ENCODE data around the gene KDM2B. TPM values are rescaled to one million over a fixed set of nuclear protein-coding genes. Genes with fewer than 3 reads are reported as not detected.

The KDM2B gene
- total RNA-seq, 4 donors from 2014 or later = 14.8 to 27.0 (median 16.7) TPM

GRCh38 chr12:121383601-121384021 is 197.2 kb downstream of the KDM2B start:
- DNase-seq (ENCODE audit: low spot score) (no peak), ATAC-seq (ENCODE audit: low FRiP score) (no peak)
- TF ChIP-seq CTCF (IDR thresholded peaks at IDR 0.05) = no peak

GRCh38 chr12:121379945-121380344 is 200.9 kb downstream of the KDM2B start:
- ATAC-seq (ENCODE audit: low FRiP score) = no peak
- TF ChIP-seq CTCF (IDR thresholded peaks at IDR 0.05) = no peak
- no peak for DNase-seq (ENCODE audit: low spot score)

Small RNA genes within 50 kb of the gene (small RNA-seq; reads per million reads assigned to genes)
- gene RNU6-1004P = not detected

Other genes starting within 250 kb of the KDM2B start
- 100 to 1,000 TPM in 2 of 4 donors, 10 to 100 TPM in 2; 88.2 to 154 (median 101) TPM for gene ANAPC5, start 228.6 kb downstream of the KDM2B start, total RNA-seq
- 10 to 100 TPM; 29.5 to 56.6 (median 35.5) TPM for gene RNF34, start 180.9 kb downstream of the KDM2B start, total RNA-seq
- gene ORAI1, start 45.5 kb upstream of the KDM2B start, total RNA-seq = 10 to 100 TPM in 2 of 4 donors, 1 to 10 TPM in 2; 6.8 to 15.4 (median 10.7) TPM
- gene MORN3, start 88.6 kb upstream of the KDM2B start, total RNA-seq = under 1 TPM in 1 of 4 donors, not detected in 3; 0.19 TPM
- 10 to 100 TPM in 1 of 4 donors, 1 to 10 TPM in 3; 4.9 to 10.7 (median 5.7) TPM for gene TMEM120B, start 131.7 kb upstream of the KDM2B start, total RNA-seq
- gene RHOF, start 212.7 kb upstream of the KDM2B start, total RNA-seq = 10 to 100 TPM in 2 of 4 donors, 1 to 10 TPM in 2; 4.8 to 11.4 (median 9.5) TPM
- 10 to 100 TPM in 1 of 4 donors, 1 to 10 TPM in 3; 3.7 to 10.4 (median 6.6) TPM for gene SETD1B, start 223.0 kb upstream of the KDM2B start, total RNA-seq

All from omental fat pad (tissue), 4 donors.